ENCODE measurements around the gene HK3.

GRCh38 chr5:176948458-176948857, 49.3 kb upstream of the HK3 start:
- TF ChIP-seq, protein P1, sequence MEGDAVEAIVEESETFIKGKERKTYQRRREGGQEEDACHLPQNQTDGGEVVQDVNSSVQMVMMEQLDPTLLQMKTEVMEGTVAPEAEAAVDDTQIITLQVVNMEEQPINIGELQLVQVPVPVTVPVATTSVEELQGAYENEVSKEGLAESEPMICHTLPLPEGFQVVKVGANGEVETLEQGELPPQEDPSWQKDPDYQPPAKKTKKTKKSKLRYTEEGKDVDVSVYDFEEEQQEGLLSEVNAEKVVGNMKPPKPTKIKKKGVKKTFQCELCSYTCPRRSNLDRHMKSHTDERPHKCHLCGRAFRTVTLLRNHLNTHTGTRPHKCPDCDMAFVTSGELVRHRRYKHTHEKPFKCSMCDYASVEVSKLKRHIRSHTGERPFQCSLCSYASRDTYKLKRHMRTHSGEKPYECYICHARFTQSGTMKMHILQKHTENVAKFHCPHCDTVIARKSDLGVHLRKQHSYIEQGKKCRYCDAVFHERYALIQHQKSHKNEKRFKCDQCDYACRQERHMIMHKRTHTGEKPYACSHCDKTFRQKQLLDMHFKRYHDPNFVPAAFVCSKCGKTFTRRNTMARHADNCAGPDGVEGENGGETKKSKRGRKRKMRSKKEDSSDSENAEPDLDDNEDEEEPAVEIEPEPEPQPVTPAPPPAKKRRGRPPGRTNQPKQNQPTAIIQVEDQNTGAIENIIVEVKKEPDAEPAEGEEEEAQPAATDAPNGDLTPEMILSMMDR (IDR thresholded peaks at IDR 0.05; ENCODE audit: poor library complexity, severe bottlenecking), result no peak
- TF ChIP-seq RAD21 (conservative IDR thresholded peaks at IDR 0.05) (no peak), EZH2 (IDR thresholded peaks at IDR 0.05; ENCODE audit: borderline replicate concordance, insufficient read depth, low read length, poor library complexity, severe bottlenecking) (no peak), TAF1 (IDR thresholded peaks at IDR 0.05; ENCODE audit: low read depth) (no peak), EP300 (conservative IDR thresholded peaks at IDR 0.05; ENCODE audit: poor library complexity, severe bottlenecking) (no peak), POLR2AphosphoS5 (IDR thresholded peaks at IDR 0.05) (no peak), MXI1 (conservative IDR thresholded peaks at IDR 0.05; ENCODE audit: poor library complexity, severe bottlenecking) (no peak), SMC3 (conservative IDR thresholded peaks at IDR 0.05; ENCODE audit: poor library complexity) (no peak)
- TF ChIP-seq, protein P2, sequence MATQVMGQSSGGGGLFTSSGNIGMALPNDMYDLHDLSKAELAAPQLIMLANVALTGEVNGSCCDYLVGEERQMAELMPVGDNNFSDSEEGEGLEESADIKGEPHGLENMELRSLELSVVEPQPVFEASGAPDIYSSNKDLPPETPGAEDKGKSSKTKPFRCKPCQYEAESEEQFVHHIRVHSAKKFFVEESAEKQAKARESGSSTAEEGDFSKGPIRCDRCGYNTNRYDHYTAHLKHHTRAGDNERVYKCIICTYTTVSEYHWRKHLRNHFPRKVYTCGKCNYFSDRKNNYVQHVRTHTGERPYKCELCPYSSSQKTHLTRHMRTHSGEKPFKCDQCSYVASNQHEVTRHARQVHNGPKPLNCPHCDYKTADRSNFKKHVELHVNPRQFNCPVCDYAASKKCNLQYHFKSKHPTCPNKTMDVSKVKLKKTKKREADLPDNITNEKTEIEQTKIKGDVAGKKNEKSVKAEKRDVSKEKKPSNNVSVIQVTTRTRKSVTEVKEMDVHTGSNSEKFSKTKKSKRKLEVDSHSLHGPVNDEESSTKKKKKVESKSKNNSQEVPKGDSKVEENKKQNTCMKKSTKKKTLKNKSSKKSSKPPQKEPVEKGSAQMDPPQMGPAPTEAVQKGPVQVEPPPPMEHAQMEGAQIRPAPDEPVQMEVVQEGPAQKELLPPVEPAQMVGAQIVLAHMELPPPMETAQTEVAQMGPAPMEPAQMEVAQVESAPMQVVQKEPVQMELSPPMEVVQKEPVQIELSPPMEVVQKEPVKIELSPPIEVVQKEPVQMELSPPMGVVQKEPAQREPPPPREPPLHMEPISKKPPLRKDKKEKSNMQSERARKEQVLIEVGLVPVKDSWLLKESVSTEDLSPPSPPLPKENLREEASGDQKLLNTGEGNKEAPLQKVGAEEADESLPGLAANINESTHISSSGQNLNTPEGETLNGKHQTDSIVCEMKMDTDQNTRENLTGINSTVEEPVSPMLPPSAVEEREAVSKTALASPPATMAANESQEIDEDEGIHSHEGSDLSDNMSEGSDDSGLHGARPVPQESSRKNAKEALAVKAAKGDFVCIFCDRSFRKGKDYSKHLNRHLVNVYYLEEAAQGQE (IDR thresholded peaks at IDR 0.05; ENCODE audit: borderline replicate concordance), result no peak

Measured in neural cell (in vitro differentiated cells).